HG02943 (cell line): ENCODE data around the gene ASTL.

Experiments used
- ATAC-seq: cut with Tn5 transposase; IDR thresholded peaks from one replicate; pipeline ENCODE4 v1.9.1; 2021; ENCODE audit warnings: mild to moderate bottlenecking, low read depth, moderate library complexity; ENCODE audit not compliant: unreplicated experiment

Gene ASTL

DNA sequence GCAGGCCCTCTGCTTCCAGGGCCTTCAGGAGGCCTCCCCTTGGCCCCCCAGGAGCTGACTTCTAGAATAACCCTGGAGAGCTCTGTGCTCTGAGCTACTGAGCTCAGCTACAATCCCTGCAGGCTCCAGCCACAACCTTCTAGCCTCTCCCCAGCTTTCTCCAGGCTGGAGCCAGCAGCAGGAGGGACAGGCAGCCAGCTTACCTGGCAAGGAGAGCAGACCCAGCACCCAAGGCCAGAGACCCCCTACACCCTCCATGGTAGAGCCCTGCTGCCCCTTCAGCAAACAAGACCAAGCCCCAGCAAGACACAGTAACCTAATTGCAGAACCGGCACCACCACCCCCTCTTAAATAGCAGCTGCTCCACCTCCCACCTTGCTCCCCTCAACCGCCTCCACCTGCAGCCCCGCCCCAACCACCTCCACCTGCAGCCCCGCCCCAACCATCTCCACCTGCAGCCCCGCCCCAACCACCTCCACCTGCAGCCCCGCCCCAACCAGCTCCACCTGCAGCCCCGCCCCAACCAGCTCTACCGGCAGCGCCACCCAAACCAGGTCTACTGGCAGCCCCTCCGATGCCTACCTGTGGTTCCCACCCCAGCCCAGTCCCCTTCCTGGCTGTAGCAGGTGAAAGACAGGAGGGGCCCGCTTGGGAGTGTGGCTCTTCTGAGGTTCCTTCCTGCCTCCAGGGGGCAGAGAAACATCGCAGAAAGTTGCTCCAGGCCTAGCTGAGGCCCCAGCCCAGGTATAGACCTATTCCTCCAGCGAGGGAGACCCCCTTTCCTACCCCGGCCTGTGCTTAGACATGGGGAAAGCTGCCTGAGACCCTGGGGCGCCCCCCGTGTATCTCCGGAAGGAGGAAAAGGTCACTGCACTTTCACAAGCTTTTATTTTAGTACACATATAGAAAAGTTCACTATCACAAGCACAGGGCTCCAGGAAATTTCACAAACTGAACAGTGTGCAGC, at the start of gene ASTL:
ASTL (minus strand) TSS at position 324 of the 967 bp plus-strand sequence; CDS start at position 258, 66 bp downstream.
- ATAC-seq, result no peak

DNA sequence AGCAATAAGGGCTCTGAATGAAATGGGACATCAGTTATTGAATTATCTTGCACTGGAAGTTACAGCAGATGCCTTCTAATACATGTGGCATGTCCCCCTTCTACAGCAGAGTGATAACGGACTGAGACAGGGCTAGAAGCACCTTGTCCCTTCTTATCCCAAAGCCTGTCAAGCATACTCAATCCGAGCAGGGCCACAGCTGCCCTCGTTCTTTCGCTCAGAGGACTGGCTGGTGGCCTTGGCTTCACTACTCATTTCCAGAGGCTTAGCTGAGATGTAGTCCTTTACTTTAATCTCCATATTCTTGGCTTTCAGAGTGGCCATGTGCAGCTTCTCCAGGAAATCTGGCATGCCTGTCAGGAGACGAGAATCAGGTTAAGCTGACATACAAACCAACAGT, 48.3 kb upstream of the ASTL start:
- ATAC-seq, result no peak

DNA sequence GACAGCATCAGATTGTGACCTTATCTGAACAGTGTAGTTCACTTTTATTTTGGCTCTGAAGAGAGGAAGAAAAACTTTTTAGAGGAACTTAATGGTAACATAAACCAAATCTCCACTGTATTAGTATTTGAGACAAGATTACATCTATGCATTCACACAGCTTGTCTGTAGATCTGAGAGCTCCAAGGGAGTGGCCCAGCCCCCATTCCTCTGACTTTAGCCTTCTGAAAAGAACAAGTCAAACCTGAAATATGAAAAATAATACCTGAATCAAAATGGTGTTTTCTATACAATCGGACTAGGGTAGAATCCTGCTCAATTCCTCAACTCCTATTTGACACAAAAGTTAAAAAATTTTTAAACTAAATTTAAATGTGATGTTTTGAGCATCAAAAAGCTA, 47.2 kb upstream of the ASTL start:
- ATAC-seq, result no peak

- no peak for ATAC-seq
These were observed 46.7 kb upstream of the ASTL start for GRCh38 chr2:96184989-96185388.

- no peak for ATAC-seq
These were observed 45.9 kb upstream of the ASTL start for GRCh38 chr2:96184188-96184587.

DNA sequence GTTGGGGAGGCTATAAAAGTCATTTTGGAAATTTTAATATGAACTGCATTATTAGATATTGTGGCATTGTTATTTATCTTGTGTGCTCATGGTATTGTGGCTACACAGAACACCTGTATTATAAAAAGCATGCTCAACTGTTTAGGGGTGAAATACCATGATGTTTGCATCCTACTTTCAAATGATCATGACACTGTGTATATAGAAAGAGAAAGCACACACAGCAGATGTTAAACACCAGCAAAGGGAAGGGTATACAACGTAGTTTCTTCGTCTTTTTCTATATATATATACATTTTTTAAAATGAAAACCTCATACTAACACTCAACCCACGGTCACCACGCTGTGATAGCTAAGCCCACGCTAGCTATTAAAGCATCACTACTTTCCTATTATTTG, 43.2 kb upstream of the ASTL start:
- ATAC-seq, result no peak

DNA sequence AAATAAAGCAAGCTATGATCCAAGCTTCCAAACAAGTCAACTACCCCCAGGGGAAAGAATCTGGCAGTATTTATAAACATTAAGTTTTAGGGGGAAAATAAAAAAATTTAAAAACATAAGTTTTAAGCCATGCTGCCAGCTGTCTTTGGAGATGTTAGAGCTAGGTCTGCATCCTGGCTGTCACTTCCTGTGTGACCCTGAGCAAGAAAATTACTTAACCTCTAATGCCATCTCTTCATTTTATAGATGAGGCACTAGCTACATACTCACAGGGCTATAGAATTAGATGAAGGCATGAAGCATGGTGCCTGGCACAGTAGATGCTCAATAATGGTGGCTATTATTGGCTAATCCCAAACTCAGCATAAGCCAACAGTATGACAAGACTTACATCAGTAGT, 42.2 kb upstream of the ASTL start:
- ATAC-seq, result no peak

GRCh38 chr2:96180002-96180401, 41.7 kb upstream of the ASTL start:
- no peak for ATAC-seq

GRCh38 chr2:96176661-96177060, 38.4 kb upstream of the ASTL start:
- no peak for ATAC-seq

GRCh38 chr2:96175951-96176350, 37.6 kb upstream of the ASTL start:
- no peak for ATAC-seq

GRCh38 chr2:96174251-96175144, 36.2 kb upstream of the ASTL start:
- ATAC-seq, result no peak

- no peak for ATAC-seq
These were observed 33.5 kb upstream of the ASTL start for GRCh38 chr2:96171831-96172230.

GRCh38 chr2:96170626-96171025, 32.3 kb upstream of the ASTL start:
- no peak for ATAC-seq

DNA sequence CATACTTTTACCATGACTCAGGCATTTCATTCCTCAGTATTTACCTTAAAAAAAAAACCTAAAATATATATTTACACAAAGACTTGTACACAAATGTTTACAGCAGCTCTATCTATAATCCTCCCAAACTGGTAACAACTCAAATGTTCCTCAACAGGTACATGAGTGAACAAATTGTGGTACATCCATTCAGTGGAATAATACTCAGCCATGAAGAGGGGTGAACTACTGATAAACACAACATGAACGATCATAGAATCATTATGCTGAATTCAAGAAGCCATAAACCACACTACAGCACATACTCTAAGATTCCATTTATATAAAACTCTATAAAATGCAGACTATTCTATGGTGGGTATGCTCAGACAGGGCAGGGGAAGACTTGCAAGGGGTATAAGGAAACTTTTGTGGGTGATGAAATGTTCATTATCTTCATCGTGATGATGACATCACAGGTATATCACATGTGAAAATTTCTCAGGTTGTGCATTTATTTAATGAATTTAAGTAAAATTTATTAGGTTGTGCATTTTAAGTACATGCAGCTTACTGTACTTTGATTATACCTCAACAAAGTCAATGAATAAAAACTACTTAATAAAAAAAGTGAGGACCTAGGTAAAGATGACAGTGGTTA, 31.7 kb upstream of the ASTL start:
- no peak for ATAC-seq

DNA sequence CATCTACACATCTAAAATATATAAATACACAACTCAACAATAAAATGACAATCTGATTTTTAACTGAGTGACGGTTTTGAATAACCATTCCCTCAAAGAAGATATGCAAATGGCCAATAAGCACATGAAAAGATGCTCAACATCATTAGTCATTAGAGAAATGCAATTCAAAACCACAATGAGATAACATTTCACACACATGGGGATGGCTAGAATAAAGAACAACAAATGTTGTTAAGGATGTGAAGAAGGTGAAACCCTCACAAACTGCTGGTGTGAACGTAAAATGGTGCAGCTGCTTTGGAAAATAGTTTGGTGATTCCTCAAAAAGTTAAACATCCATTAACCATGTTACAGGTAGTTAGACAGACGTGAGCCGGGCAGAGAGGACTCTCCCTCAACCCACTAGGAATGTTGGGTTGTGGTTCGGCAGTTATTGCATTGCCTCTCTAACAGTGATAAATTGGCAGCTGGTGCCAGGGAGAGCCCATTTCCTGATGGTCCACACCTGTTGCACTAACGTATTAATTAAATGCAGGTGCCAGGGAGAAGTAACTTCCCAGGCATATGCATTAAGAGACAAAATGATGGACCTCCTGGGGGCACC, 29.2 kb upstream of the ASTL start:
- ATAC-seq, result no peak

DNA sequence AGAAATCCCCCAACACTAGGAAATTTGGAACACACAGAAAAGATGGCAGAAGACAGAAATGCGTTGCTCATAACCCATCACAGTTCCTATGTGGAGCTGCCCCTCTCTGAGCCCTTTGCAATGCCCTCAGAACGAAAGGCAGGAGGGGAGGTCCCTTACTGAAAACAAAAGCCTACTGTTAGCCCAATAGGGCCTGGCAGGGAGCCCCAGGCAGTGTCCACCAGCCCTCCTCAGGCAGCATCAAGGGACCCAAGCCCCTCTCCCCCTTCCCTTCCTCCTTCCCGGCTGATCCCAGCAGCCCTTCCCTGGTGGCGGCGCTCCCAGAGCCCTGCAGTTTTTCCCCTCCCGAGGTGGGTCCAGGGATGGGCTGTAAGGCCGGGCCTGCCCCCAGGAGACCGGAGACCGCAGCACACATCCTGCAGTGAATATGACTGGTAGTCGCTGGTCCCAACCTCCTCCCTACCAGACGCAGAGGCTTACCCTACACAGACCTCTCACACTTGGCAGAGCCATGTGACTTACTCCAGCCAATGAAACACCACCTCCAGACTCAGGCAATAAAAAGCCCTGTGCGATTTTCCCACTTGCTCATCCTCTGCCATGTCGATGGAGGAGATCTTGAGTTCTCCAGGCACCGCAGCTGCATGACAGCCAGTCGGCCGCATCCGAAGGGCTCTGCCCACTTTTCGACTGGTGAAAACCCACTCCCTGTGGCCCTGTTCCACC, 26.3 kb upstream of the ASTL start:
- ATAC-seq, result peak; percentile 68

DNA sequence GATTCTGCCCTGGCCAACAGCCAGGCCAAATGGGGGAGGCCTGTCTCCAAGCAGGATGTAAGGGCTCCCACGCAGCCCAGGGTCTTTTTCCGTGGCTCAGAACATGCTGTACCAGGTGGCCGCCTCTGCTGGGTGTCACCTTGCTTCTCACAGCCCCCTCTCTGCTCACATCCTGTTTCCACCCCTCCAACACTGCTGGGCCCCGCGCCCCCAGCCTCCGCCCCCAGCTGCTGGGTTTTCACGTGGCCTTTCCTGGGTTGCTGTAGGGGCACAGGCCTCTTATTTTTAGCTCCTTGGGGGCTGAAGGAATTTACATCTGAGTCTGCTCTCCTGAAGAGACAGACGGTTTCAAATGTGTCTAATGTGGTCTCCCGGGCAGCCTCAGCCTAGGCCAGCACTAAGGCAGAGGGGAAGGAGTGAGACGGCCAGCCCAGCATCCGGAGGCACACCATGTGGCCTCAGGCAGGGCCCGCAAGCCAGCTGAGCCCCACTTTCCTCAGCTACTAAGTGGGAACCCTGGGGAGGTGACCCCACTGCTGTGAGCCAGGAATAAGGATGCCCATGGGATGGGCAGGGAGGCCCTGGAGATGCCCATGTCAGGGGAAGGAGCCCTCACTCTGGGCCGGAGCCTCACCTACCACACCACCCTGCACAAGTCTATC, 25.6 kb upstream of the ASTL start:
- ATAC-seq, result peak; percentile 56

GRCh38 chr2:96163415-96163767, 25.1 kb upstream of the ASTL start:
- ATAC-seq, result peak; percentile 10

- ATAC-seq, result no peak
These were observed 23.6 kb upstream of the ASTL start for GRCh38 chr2:96161898-96162297.
